GM13977 (cell line): ENCODE results near the gene CELF6.

Source experiments
- DNase-seq: peaks from one replicate; pipeline ENCODE4 v3.0.0; 2012; ENCODE audit warnings: low spot score
- in situ Hi-C: fragments of 300-500 bp; cut with MboI; formaldehyde crosslinking; loops from one replicate; pipeline ENCODE4 v1.12.0; 2022; ENCODE audit warnings: low sequenced_read_pairs, low pct_unique_long_range_greater_than_20kb, mixed read lengths, inconsistent platforms; ENCODE audit not compliant: unreplicated experiment
- TF ChIP-seq, protein P1 (sequence below): IDR thresholded peaks from 2 replicates; pipeline ENCODE4 v1.5.1; 2012; ENCODE audit warnings: mild to moderate bottlenecking, control low read depth; ENCODE audit not compliant: insufficient read depth; ENCODE audit errors: extremely low read depth, missing control alignments

The CELF6 gene

DNA sequence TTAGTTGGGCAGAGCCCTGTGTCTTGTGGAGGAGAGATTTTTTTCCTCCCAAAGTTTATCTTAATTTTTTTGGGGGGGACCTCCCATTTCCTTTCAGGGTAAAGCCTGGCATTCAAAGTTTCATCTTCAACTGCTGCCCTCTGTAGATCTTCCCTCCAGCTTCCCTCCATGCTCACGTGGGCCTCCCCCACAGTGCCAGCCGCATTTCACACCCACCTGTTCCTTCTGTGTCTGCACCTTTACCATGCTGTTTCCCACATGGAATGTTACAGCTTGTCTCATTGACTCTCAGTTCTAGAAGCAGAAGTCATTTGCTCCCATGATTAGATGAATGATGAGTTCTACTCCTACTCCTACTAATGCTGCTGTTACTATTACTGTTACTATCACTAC is 6.5 kb downstream of the CELF6 start:
- TF ChIP-seq, protein P1, sequence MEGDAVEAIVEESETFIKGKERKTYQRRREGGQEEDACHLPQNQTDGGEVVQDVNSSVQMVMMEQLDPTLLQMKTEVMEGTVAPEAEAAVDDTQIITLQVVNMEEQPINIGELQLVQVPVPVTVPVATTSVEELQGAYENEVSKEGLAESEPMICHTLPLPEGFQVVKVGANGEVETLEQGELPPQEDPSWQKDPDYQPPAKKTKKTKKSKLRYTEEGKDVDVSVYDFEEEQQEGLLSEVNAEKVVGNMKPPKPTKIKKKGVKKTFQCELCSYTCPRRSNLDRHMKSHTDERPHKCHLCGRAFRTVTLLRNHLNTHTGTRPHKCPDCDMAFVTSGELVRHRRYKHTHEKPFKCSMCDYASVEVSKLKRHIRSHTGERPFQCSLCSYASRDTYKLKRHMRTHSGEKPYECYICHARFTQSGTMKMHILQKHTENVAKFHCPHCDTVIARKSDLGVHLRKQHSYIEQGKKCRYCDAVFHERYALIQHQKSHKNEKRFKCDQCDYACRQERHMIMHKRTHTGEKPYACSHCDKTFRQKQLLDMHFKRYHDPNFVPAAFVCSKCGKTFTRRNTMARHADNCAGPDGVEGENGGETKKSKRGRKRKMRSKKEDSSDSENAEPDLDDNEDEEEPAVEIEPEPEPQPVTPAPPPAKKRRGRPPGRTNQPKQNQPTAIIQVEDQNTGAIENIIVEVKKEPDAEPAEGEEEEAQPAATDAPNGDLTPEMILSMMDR, result no peak
- DNase-seq, result no peak
- in situ Hi-C loops, result no loop called here

DNA sequence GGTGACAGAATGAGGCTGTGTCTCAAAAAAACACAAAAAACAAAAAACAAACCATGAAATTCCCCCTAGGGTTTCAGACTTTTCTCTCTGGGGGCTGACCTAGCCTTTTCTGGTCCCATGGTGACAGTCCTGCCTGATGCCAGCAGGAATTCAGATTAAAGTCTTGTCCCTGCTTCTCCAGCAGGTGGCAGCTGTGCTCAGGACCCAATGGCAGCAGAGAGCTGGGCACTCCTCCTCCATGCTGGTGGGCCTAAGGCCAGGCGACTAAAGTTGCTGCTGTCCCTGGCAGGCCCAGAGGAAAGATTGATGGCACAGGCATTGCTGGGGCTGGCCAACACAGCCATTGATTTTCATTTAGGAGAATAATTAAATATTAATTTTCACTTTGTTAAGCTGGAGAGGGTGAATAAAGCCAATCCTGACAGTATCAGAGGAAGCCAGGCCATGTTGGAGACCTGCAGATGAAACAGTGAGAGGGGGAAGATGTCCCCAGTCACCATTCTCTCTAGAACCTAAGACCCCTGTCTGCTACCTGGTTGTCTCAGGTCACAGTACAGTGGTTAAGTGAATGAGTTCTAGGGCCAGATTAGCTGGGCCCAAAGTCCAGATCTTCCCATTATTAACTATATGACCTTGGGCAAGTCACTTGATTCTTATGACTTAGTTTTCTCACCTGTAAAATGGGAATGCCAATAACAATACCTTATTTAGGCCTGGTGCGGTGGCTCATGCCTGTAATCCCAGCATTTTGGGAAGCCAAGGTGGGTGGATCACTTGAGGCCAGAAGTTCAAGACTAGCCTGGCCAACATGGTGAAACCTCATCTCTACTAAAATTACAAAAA is 7.1 kb downstream of the CELF6 start:
- in situ Hi-C loops, result no loop called here
- TF ChIP-seq, protein P1, result peak; percentile 92
- DNase-seq, result peak; percentile 85

DNA sequence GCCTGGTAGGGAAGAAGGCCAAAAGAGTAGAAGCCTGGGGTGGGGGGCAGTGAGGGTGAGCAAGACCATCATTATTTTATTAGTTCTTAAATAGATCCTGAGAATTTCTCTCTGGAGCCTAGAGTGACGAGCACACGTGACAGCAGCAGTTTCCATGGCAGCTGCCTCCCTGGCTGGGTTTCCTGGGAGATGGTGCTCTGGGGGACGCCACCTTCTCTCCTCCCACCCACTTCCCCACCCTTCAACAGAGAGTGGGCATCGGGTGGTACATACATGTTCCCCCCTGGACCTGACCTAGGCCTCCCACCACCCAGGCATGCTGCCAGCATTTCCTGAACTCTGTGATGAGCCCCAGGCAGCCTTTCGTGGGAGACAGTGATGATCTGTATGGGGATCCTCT is 12.9 kb downstream of the CELF6 start:
- TF ChIP-seq, protein P1, result no peak
- in situ Hi-C loops, result no loop called here
- DNase-seq, result no peak

DNA sequence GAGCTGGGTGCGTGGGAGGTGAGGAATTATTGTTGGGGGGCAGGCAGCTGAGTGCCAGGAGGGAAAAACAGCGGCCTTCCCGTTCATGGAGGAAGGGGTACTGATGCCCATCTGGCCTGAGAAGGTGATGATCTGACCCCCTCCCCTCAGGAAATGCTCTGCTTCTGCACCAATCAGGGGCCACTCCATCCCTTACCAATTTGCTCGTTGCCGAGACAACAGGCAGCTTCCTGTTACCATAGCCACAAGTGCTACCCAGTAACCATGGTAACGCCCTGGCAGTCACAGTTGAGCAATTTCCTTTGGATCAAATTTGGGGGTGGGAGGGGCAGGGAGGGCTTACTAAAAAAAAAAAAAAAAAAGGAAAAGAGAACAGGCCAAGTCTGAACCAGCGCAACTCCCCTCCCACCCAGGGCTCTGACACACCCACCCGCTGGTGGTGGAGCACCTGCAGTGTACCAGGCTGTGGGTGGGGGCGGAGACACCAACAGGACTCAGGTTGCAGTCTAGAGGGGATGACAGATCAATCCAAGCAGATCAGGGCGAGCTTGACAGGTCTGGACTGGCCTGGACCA is 13.7 kb downstream of the CELF6 start:
- TF ChIP-seq, protein P1, result no peak
- DNase-seq, result no peak
- in situ Hi-C loops, result no loop called here

DNA sequence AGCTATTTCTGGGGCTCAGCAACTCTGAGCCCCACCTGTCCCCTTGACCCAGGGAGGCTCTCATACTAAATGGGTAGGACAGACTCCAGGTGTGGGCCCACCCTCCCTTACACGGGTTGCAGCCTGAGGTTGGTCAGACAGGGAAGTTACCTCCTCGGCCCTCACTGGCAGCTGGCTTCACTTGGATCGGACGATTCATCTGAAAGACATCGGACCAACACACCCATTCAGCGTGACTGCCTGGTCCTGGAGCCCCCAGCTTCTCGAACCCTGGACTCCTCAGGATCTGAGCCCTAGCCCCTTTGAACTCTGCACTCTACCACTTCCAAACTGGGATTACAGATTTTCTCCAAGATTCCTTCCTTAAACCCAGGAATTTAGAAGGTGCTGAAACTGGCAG is 15.4 kb downstream of the CELF6 start:
- TF ChIP-seq, protein P1, result no peak
- DNase-seq, result no peak
- in situ Hi-C loops, result no loop called here

DNA sequence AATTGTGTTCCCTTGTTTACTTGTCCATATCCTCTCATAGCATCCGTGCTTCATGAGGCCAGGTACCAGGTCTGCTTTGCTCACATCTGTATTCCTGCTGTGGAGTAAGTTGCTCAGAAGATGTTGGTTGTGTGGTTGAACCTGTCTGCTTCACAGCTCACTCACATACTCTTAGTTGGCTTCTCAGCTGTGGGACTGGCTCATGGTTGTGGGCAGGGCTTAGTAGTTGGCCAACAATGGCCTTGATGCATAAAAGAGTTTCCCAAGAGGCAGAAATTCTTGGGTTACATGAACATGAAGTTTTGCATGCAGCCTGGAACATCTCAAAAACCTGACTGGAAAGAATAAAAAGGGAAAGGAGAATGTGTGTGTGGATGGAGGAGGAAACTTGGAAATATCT is 17.0 kb downstream of the CELF6 start:
- TF ChIP-seq, protein P1, result no peak
- in situ Hi-C loops, result no loop called here
- no peak for DNase-seq
